Measurements from ENCODE around the gene ANKRD40. TPM values are rescaled to one million over a fixed set of nuclear protein-coding genes. Genes with fewer than 3 reads are reported as not detected.

ANKRD40 gene
- total RNA-seq, 1 experiment from 2014 or later: 45.3 TPM

DNA sequence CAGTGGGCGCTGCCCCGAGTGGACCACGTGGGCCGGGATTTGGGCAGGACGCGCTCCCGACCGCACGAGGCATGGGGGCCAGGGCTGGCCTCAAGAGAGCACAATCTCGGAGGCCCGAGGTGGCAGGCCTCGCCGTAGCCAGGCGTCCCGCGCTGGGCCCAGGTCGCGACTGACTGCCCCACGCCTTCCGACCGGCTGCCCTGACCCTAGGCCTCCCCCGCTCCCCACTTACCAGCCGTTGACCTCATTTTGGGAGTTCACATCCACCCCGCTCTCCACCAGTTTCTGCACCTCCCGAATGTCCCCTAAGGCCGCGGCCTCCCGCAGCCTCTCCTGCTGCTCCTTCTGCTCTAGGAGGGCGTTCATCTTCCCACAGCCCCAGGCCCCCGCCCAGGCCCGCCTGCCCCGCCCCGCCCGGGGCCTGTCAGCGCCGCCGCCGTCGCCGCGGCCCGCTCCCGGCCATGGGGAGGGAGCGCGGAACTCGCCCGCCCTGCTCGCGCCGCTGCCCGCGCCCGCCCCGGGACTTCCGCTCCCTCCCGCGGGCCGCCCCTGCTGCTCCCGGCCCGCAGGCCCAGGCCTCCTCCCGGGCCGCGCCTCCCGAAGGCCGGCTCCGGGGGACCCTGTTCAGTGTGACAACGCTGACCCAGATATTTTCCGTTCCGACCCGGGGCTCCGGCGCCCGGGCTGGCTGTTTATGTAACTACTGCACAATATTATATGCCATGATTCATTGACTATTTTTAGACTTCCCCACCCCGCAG lies at the start of gene ANKRD40 (continued):
- TF ChIP-seq NFE2L1 (CRISPR knock-in tag; IDR thresholded peaks at IDR 0.05) (no peak), ZNF317 (CRISPR knock-in tag; IDR thresholded peaks at IDR 0.05; ENCODE audit: borderline replicate concordance, low read depth) (no peak), SP1 (CRISPR knock-in tag; conservative IDR thresholded peaks at IDR 0.05) (peak; percentile 35; the same call in 1 of the 2 replicates), KAT7 (CRISPR knock-in tag; IDR thresholded peaks at IDR 0.05; ENCODE audit: borderline replicate concordance) (no peak), MAX (CRISPR knock-in tag; IDR thresholded peaks at IDR 0.05) (peak; percentile 68; the same call in 1 of the 2 replicates), ELF4 (CRISPR knock-in tag; IDR thresholded peaks at IDR 0.05; ENCODE audit: low read depth) (no peak), ZNF423 (CRISPR knock-in tag; IDR thresholded peaks at IDR 0.05) (peak; percentile 74), ERG (CRISPR knock-in tag; IDR thresholded peaks at IDR 0.05) (no peak), NR2C2 (CRISPR knock-in tag; IDR thresholded peaks at IDR 0.05) (no peak), ZNF121 (CRISPR knock-in tag; IDR thresholded peaks at IDR 0.05) (peak; percentile 43; the same call in 1 of the 2 replicates), TEAD4 (CRISPR knock-in tag; IDR thresholded peaks at IDR 0.05) (no peak), FOXP4 (CRISPR knock-in tag; IDR thresholded peaks at IDR 0.05) (peak; percentile 74; the same call in 1 of the 2 replicates)
- TF ChIP-seq, protein P1, sequence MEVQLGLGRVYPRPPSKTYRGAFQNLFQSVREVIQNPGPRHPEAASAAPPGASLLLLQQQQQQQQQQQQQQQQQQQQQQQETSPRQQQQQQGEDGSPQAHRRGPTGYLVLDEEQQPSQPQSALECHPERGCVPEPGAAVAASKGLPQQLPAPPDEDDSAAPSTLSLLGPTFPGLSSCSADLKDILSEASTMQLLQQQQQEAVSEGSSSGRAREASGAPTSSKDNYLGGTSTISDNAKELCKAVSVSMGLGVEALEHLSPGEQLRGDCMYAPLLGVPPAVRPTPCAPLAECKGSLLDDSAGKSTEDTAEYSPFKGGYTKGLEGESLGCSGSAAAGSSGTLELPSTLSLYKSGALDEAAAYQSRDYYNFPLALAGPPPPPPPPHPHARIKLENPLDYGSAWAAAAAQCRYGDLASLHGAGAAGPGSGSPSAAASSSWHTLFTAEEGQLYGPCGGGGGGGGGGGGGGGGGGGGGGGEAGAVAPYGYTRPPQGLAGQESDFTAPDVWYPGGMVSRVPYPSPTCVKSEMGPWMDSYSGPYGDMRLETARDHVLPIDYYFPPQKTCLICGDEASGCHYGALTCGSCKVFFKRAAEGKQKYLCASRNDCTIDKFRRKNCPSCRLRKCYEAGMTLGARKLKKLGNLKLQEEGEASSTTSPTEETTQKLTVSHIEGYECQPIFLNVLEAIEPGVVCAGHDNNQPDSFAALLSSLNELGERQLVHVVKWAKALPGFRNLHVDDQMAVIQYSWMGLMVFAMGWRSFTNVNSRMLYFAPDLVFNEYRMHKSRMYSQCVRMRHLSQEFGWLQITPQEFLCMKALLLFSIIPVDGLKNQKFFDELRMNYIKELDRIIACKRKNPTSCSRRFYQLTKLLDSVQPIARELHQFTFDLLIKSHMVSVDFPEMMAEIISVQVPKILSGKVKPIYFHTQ (CRISPR knock-in tag; IDR thresholded peaks at IDR 0.05): no peak
- TF ChIP-seq, protein P2, sequence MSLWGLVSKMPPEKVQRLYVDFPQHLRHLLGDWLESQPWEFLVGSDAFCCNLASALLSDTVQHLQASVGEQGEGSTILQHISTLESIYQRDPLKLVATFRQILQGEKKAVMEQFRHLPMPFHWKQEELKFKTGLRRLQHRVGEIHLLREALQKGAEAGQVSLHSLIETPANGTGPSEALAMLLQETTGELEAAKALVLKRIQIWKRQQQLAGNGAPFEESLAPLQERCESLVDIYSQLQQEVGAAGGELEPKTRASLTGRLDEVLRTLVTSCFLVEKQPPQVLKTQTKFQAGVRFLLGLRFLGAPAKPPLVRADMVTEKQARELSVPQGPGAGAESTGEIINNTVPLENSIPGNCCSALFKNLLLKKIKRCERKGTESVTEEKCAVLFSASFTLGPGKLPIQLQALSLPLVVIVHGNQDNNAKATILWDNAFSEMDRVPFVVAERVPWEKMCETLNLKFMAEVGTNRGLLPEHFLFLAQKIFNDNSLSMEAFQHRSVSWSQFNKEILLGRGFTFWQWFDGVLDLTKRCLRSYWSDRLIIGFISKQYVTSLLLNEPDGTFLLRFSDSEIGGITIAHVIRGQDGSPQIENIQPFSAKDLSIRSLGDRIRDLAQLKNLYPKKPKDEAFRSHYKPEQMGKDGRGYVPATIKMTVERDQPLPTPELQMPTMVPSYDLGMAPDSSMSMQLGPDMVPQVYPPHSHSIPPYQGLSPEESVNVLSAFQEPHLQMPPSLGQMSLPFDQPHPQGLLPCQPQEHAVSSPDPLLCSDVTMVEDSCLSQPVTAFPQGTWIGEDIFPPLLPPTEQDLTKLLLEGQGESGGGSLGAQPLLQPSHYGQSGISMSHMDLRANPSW (CRISPR knock-in tag; conservative IDR thresholded peaks at IDR 0.05; ENCODE audit: low read depth): no peak
- TF ChIP-seq, protein P3, sequence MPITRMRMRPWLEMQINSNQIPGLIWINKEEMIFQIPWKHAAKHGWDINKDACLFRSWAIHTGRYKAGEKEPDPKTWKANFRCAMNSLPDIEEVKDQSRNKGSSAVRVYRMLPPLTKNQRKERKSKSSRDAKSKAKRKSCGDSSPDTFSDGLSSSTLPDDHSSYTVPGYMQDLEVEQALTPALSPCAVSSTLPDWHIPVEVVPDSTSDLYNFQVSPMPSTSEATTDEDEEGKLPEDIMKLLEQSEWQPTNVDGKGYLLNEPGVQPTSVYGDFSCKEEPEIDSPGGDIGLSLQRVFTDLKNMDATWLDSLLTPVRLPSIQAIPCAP (CRISPR knock-in tag; IDR thresholded peaks at IDR 0.05): peak; percentile 75; the same call in 1 of the 2 replicates

DNA sequence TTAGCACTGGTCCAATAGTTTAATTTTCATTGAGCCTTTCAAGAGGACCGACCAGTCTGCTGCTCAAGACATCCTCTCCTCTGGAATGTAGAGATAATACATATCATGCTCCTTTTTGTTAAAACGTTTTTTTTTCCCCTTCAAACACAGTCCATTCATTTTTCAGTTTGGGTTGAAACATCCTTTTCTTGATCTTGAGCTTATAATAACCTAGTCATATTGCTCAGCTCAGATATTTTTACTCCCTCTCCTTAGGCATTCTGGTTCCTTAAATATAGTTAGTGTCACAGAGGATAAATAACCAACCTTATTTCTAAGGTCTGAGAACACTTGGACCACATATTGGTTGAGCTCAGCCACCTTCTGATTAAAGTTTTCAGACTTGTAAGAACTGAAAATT lies 46.8 kb upstream of the ANKRD40 start:
- no peak for ATAC-seq
- H3K27ac Mint-ChIP-seq: 0 out of 2 replicates have a peak overlapping the region, but pooled peaks have one; percentile 8
- no peaks in the 10 kb centered on the region for H3K9me3 Mint-ChIP-seq
- ChIA-PET POLR2A (no interaction called here), CTCF (interaction anchor here (0.7 to 0.8 kb wide), 2 partner anchors 28 to 95 kb away, joined by 3 read pairs; no protein-coding TSS in a partner anchor)
- H3K4me1 Mint-ChIP-seq: no peaks in the 10 kb centered on the region
- no peak for DNase-seq (ENCODE audit: low spot score)
- no peaks in the 10 kb centered on the region for H3K27me3 Mint-ChIP-seq (ENCODE audit: low read depth)
- H3K4me3 Mint-ChIP-seq: no peak overlapping the region
- peaks cover 37% of the 10 kb centered on the region for H3K36me3 Mint-ChIP-seq
- TF ChIP-seq HMGXB4 (CRISPR knock-in tag; IDR thresholded peaks at IDR 0.05) (no peak), ATF3 (CRISPR knock-in tag; conservative IDR thresholded peaks at IDR 0.05) (no peak), ZBTB21 (CRISPR knock-in tag; IDR thresholded peaks at IDR 0.05; ENCODE audit: borderline replicate concordance) (no peak), RELA (CRISPR knock-in tag; IDR thresholded peaks at IDR 0.05; ENCODE audit: borderline replicate concordance) (no peak), MLX (CRISPR knock-in tag; IDR thresholded peaks at IDR 0.05) (no peak)
- TF ChIP-seq, protein P4, sequence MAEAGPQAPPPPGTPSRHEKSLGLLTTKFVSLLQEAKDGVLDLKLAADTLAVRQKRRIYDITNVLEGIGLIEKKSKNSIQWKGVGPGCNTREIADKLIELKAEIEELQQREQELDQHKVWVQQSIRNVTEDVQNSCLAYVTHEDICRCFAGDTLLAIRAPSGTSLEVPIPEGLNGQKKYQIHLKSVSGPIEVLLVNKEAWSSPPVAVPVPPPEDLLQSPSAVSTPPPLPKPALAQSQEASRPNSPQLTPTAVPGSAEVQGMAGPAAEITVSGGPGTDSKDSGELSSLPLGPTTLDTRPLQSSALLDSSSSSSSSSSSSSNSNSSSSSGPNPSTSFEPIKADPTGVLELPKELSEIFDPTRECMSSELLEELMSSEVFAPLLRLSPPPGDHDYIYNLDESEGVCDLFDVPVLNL (CRISPR knock-in tag; IDR thresholded peaks at IDR 0.05; ENCODE audit: borderline replicate concordance, low read depth): no peak
